ENCODE data around the gene HAPLN3. TPM values are rescaled to one million over a fixed set of nuclear protein-coding genes. Genes with fewer than 3 reads are reported as not detected.
A peak's percentile ranks its signal among the peaks of the same experiment; 100 is the strongest.
"Not testable (repeated sequence)": the region's sequence is repeated elsewhere in the genome, so short reads cannot be mapped to it uniquely, and the experiment has no call there.

Gene HAPLN3
- polyA plus RNA-seq, 2 of the 4 experiments (the other 2 are of a cell fraction): 8.5 to 39.7 TPM

- TF ChIP-seq FOSB (CRISPR knock-in tag; IDR thresholded peaks at IDR 0.05) (no peak), HOXB13 (CRISPR knock-in tag; IDR thresholded peaks at IDR 0.05; ENCODE audit: low read depth) (no peak)
These were observed 37.6 kb upstream of the HAPLN3 start (continued) for GRCh38 chr15:88932875-88933330.

GRCh38 chr15:88932271-88932874, 37.0 kb upstream of the HAPLN3 start:
- ChIA-PET CTCF (interaction anchor here (1.0 to 1.6 kb wide), 2 partner anchors 71 to 85 kb away, joined by 3 to 4 read pairs; no protein-coding TSS in a partner anchor), POLR2A (no interaction called here)
- ATAC-seq (peak in 1 of 2 experiments; percentile 51; a peak in 2 of 6 replicates), DNase-seq (ENCODE audit: low read depth in 1 of 2, low spot score in 1 of 2) (no peak), FAIRE-seq (no peak)
- no peaks in the 10 kb centered on the region for H3K9me3 ChIP-seq
- WGBS (ENCODE audit: missing lambda C conversion rate): 65% methylated on average over 3 of the region's 4 CpGs
- no peak overlapping the region for H3K4me3 ChIP-seq
- peaks cover 21% of the 10 kb centered on the region for H3K4me1 ChIP-seq
- no peak overlapping the region for H3K4me2 ChIP-seq
- TF ChIP-seq HES2 (IDR thresholded peaks at IDR 0.05) (no peak), MAX (IDR thresholded peaks at IDR 0.05) (no peak), FOXS1 (CRISPR knock-in tag; IDR thresholded peaks at IDR 0.05) (no peak), SREBF2 (IDR thresholded peaks at IDR 0.05) (no peak), PBX3 (IDR thresholded peaks at IDR 0.05) (no peak), ESRRA (IDR thresholded peaks at IDR 0.05; ENCODE audit: borderline replicate concordance, low read length) (no peak), EP300 (IDR thresholded peaks at IDR 0.05) (no peak), BHLHE40 (IDR thresholded peaks at IDR 0.05; ENCODE audit: low read depth, low read length) (no peak), KDM1A (IDR thresholded peaks at IDR 0.05; ENCODE audit: low read depth) (no peak), CBX8 (IDR thresholded peaks at IDR 0.05) (no peak), ZSCAN20 (CRISPR knock-in tag; IDR thresholded peaks at IDR 0.05) (no peak)
- TF ChIP-seq, protein P1, sequence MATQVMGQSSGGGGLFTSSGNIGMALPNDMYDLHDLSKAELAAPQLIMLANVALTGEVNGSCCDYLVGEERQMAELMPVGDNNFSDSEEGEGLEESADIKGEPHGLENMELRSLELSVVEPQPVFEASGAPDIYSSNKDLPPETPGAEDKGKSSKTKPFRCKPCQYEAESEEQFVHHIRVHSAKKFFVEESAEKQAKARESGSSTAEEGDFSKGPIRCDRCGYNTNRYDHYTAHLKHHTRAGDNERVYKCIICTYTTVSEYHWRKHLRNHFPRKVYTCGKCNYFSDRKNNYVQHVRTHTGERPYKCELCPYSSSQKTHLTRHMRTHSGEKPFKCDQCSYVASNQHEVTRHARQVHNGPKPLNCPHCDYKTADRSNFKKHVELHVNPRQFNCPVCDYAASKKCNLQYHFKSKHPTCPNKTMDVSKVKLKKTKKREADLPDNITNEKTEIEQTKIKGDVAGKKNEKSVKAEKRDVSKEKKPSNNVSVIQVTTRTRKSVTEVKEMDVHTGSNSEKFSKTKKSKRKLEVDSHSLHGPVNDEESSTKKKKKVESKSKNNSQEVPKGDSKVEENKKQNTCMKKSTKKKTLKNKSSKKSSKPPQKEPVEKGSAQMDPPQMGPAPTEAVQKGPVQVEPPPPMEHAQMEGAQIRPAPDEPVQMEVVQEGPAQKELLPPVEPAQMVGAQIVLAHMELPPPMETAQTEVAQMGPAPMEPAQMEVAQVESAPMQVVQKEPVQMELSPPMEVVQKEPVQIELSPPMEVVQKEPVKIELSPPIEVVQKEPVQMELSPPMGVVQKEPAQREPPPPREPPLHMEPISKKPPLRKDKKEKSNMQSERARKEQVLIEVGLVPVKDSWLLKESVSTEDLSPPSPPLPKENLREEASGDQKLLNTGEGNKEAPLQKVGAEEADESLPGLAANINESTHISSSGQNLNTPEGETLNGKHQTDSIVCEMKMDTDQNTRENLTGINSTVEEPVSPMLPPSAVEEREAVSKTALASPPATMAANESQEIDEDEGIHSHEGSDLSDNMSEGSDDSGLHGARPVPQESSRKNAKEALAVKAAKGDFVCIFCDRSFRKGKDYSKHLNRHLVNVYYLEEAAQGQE (IDR thresholded peaks at IDR 0.05): no peak
- TF ChIP-seq, protein P2, sequence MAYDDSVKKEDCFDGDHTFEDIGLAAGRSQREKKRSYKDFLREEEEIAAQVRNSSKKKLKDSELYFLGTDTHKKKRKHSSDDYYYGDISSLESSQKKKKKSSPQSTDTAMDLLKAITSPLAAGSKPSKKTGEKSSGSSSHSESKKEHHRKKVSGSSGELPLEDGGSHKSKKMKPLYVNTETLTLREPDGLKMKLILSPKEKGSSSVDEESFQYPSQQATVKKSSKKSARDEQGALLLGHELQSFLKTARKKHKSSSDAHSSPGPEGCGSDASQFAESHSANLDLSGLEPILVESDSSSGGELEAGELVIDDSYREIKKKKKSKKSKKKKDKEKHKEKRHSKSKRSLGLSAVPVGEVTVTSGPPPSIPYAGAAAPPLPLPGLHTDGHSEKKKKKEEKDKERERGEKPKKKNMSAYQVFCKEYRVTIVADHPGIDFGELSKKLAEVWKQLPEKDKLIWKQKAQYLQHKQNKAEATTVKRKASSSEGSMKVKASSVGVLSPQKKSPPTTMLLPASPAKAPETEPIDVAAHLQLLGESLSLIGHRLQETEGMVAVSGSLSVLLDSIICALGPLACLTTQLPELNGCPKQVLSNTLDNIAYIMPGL (CRISPR knock-in tag; IDR thresholded peaks at IDR 0.05; ENCODE audit: borderline replicate concordance): no peak
- no peak overlapping the region for H3K27ac ChIP-seq

DNA sequence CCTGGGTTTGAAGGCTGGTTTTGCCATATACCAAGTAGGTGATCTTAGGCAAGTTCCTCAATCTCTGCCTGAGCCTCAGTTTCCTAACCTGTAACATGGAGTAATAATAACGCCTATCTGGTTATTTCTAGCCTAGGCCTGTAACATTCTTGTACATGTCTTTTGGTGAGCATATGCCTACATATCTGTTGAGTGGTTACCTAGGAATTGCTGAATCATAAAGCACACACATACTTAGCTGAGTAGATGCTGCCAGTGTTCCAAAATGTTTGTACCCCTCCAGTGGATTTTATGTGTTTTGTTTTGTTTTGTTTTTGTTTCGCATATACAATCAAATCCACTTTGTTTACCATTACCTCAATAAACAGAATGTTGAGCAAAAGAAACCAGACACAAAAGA, 35.2 kb upstream of the HAPLN3 start:
- peaks cover 21% of the 10 kb centered on the region for H3K4me1 ChIP-seq
- WGBS (ENCODE audit: missing lambda C conversion rate): 80% methylated on average over 2 of the region's 2 CpGs
- DNase-seq (ENCODE audit: low read depth in 1 of 2, low spot score in 1 of 2) (no peak), ATAC-seq (peak in 1 of 2 experiments; percentile 60; a peak in 2 of 6 replicates), FAIRE-seq (peak; percentile 70)
- H3K27ac ChIP-seq: peak overlapping the region in 1 of 2 experiments; percentile 27; a peak in 1 of 6 replicates
- no peak overlapping the region for H3K4me3 ChIP-seq
- no peak overlapping the region for H3K4me2 ChIP-seq
- CTCF ChIA-PET: interaction anchor here (0.8 to 2.3 kb wide), 2 partner anchors 26 to 39 kb away, joined by 3 to 6 read pairs; no protein-coding TSS in a partner anchor
- H3K9me3 ChIP-seq: no peaks in the 10 kb centered on the region
- POLR2A ChIA-PET: interaction anchor here (1.4 kb wide), 1 partner anchor 18 kb away, joined by 3 read pairs; no protein-coding TSS in a partner anchor
- TF ChIP-seq EHF (CRISPR knock-in tag; IDR thresholded peaks at IDR 0.05) (no peak), ATOH8 (CRISPR knock-in tag; IDR thresholded peaks at IDR 0.05; ENCODE audit: low read depth) (no peak), MAFK (IDR thresholded peaks at IDR 0.05; ENCODE audit: partially characterized antibody) (peak; percentile 14), ZSCAN20 (CRISPR knock-in tag; IDR thresholded peaks at IDR 0.05) (no peak), RFX5 (IDR thresholded peaks at IDR 0.05) (no peak), BHLHE40 (IDR thresholded peaks at IDR 0.05; ENCODE audit: low read depth, low read length) (no peak)

DNA sequence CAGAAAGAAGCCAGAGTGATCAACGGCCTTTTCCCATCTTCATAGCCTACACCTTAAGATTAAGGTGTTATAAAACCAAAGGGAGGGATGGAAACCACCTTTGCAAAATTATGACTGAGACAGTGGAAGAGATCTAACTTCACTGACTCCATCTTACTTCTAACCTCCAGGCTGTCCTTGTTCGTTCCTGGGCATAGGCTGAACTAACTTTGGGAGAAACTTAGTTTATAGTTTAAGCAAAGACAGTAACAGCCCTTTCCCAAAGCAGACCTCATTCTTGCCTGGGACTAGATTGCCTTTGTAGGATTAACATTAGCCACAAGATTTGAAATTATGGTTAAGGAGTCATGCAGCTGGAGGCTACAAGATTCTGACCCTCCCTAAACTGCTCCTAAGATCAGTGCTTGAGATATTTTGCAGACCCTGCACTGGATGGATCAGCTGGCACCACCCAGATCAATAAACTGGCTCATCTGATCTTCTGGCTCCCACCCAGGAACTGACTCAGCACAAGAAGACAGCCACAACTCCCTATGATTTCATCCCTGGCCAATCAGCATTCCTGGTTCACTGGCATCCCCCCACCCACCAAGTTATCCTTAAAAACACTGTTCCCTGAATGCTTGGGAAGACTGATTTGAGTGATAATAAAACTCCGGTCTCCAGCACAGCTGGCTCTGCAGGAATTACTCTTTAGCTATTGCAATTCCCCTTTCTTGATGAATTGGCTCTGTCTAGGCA, 34.2 kb upstream of the HAPLN3 start:
- ATAC-seq; H3K4me3 ChIP-seq; POLR2A ChIA-PET; H3K9me3 ChIP-seq; DNase-seq (ENCODE audit: low read depth in 1 of 2, low spot score in 1 of 2); FAIRE-seq: not testable (repeated sequence)
- Histone ChIP-seq H3K4me1 (peaks cover 21% of the 10 kb centered on the region), H3K27ac (peak overlapping the region in 1 of 2 experiments; percentile 9; a peak in 1 of 6 replicates), H3K4me2 (peak overlapping the region; percentile 5; the same call in 1 of the 3 replicates)
- CTCF ChIA-PET: interaction anchor here (0.6 to 2.3 kb wide), 4 partner anchors 12 to 88 kb away, joined by 3 to 6 read pairs (median 3); no protein-coding TSS in a partner anchor
- 74% methylated on average over 3 of the region's 3 CpGs for WGBS (ENCODE audit: missing lambda C conversion rate)

All from A549 (cell line).